CD4-positive, CD25-positive, alpha-beta regulatory T cell (primary cell): Measurements from ENCODE around the gene SMC3. TPM values are rescaled to one million over a fixed set of nuclear protein-coding genes. Genes with fewer than 3 reads are reported as not detected.
A peak's percentile ranks its signal among the peaks of the same experiment; 100 is the strongest.

Experiments
- ATAC-seq, 2 donors: fragments of 150-1000 bp; cut with Tn5 transposase; one replicate each; pipeline ENCODE4 v1.10.0; 2021; ENCODE audit warnings: low read depth in 2 of 2, moderate number of reproducible peaks in 2 of 2, moderate library complexity in 1 of 2
- DNase-seq, 3 donors: peaks; one replicate each; pipeline versions ENCODE4 v3.0.0 to v3.0.0-alpha.2; 2012 to 2022; ENCODE audit warnings: mixed read lengths in 1 of 3
- H3K27ac ChIP-seq: one replicate; pipeline ENCODE4 v1.7.0; 2013; ENCODE audit warnings: mild to moderate bottlenecking, low read length; ENCODE audit not compliant: insufficient read depth, poor library complexity, severe bottlenecking
- H3K27me3 ChIP-seq: one replicate; pipeline ENCODE4 v1.7.0; 2013; ENCODE audit warnings: low read length; ENCODE audit not compliant: control insufficient read depth, insufficient read depth
- H3K36me3 ChIP-seq: one replicate; pipeline ENCODE4 v1.7.0; 2013; ENCODE audit warnings: mild to moderate bottlenecking, low read length, moderate library complexity; ENCODE audit not compliant: control insufficient read depth, insufficient read depth
- H3K4me1 ChIP-seq: 2 replicates; pipeline ENCODE4 v1.7.0; 2013; ENCODE audit warnings: mild to moderate bottlenecking, low read length; ENCODE audit not compliant: insufficient read depth, control insufficient read depth, poor library complexity, severe bottlenecking
- H3K4me3 ChIP-seq: one replicate; pipeline ENCODE4 v1.7.0; 2013; ENCODE audit warnings: low read depth, mild to moderate bottlenecking, low read length, moderate library complexity
- H3K9me3 ChIP-seq, 2 experiments: 1 replicate in 1 of 2; 2 replicates in 1 of 2; pipeline ENCODE4 v1.7.0; 2013; ENCODE audit warnings: low read length in 2 of 2, mild to moderate bottlenecking in 1 of 2, moderate library complexity in 1 of 2; ENCODE audit not compliant: control insufficient read depth in 2 of 2
- H3K27ac Mint-ChIP-seq, 3 donors: one replicate each; pipeline ENCODE4 v1.8.0; 2020 to 2022; ENCODE audit warnings: mild to moderate bottlenecking in 3 of 3, mixed read lengths in 3 of 3, moderate library complexity in 2 of 3
- H3K27me3 Mint-ChIP-seq: one replicate; pipeline ENCODE4 v1.8.0; 2022; ENCODE audit warnings: mild to moderate bottlenecking, mixed read lengths
- H3K36me3 Mint-ChIP-seq: one replicate; pipeline ENCODE4 v1.8.0; 2020; ENCODE audit warnings: mixed read lengths
- H3K4me1 Mint-ChIP-seq, 4 donors: one replicate each; pipeline ENCODE4 v1.8.0; 2020 to 2022; ENCODE audit warnings: mixed read lengths in 4 of 4, mild to moderate bottlenecking in 1 of 4
- H3K4me3 Mint-ChIP-seq, 4 donors: one replicate each; pipeline ENCODE4 v1.8.0; 2020 to 2022; ENCODE audit warnings: mild to moderate bottlenecking in 4 of 4, mixed read lengths in 4 of 4, moderate library complexity in 3 of 4
- H3K9me3 Mint-ChIP-seq, 7 donors: one replicate each; pipeline ENCODE4 v1.8.0; 2020 to 2022; ENCODE audit warnings: mixed read lengths in 7 of 7, mild to moderate bottlenecking in 3 of 7, moderate library complexity in 2 of 7
- polyA plus RNA-seq, 4 donors: library from polyadenylated mRNA; unstranded; fragments of 300-500 nt; fragmentation: Illumina TruSeq; gene quantifications; one replicate each; pipeline ENCODE4 v1.2.3, GENCODE V29; 2021
- total RNA-seq: library from RNA; stranded (reverse); gene quantifications from one replicate; pipeline ENCODE4 v1.2.3, GENCODE V29; 2022

The SMC3 gene
- total and polyA plus RNA-seq, 5 donors from 2014 or later = 47.7 to 68.9 (median 65.6) TPM

DNA sequence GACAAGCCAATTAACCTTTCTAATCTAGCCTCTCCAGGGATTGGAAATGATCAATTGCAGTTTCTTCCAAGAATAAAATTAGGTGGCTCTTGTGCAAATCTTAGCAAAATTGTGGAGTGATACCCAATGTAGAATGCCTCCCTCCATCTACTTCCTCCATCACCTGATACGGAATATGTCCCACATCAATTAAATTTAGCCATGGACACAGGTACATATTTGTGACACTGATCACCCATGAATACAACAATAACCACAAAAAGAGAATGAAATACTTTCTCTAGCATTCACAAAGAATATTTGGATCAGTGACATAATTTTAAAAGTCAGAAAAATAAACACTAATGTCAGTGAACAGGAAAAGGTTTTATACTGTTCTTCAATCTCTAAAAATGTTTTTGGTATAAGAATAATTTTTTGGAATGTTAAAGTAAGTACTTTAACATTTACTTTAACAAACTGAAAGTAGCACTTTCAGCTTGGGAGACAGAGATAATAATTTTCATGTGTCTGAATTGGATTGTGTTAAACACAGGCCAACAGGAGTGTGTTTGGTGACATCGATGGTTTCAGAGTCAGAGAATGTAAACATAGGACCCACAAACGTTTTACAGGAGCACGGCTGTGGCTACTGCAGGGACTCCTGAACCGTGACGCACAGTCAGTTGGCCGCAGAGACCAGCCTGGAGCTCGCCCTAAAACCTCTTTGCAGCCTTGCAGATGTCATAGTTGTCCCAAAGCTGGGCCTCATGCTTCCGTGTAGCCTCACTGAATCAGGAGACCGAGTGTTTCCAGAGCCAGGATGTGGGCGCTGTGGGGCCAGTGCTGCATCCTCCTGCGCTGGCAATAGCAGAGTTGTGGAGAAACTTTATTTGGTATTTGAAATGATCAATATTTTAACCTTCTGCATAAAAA, 83.8 kb downstream of the SMC3 start:
- no peaks in the 10 kb centered on the region for H3K36me3 Mint-ChIP-seq
- no peak overlapping the region for H3K27ac Mint-ChIP-seq
- H3K4me3 ChIP-seq = no peak overlapping the region
- peak in 1 of 3 donors; percentile 31 for DNase-seq
- H3K27ac ChIP-seq = no peak overlapping the region
- no peaks in the 10 kb centered on the region for H3K36me3 ChIP-seq
- peaks cover 73% of the 10 kb centered on the region for H3K27me3 Mint-ChIP-seq
- no peak overlapping the region for H3K4me3 Mint-ChIP-seq
- H3K4me1 Mint-ChIP-seq = peaks cover 0 to 5% (median 0%) of the 10 kb centered on the region in 4 donors
- H3K9me3 ChIP-seq = no peaks in the 10 kb centered on the region
- H3K4me1 ChIP-seq = no peaks in the 10 kb centered on the region
- no peak for ATAC-seq
- peaks cover 59% of the 10 kb centered on the region for H3K27me3 ChIP-seq
- H3K9me3 Mint-ChIP-seq = peaks cover 0 to 1% (median 0%) of the 10 kb centered on the region in 7 donors

DNA sequence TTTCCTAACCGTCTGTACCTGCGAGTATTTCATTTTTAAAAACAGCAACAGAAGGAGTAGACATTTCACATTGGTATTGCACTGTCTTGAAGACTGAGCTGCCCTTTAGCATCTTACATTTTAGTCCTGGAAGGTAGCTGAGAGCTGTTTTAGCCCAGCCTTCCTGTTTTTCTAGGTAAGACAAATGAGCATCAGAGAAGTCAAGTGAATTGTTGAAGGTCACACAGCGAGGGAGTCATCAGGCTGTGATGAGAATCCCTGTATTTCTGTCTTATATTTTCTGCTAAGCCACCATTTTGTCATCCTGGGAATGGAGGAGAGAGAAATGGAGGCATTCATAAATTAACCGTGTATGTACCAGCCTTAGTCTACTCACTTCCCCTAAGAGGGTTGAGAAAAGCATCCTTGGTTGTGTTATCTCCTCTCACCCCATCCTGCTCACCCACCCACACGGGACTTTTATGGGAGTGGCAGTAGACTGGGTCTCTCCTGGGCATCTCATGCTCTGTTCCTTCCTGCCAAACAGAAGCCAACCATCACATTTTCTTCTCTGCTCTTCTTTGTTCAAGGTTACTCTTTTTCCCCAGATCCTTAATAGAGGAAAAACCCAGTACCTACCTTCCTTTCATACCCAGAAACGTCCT, 85.1 kb downstream of the SMC3 start:
- Histone ChIP-seq H3K27ac (no peak overlapping the region), H3K36me3 (no peaks in the 10 kb centered on the region), H3K27me3 (peaks cover 50% of the 10 kb centered on the region), H3K9me3 (no peaks in the 10 kb centered on the region), H3K4me3 (no peak overlapping the region), H3K4me1 (no peaks in the 10 kb centered on the region)
- Mint-ChIP-seq H3K4me1 (peaks cover 0 to 5% (median 0%) of the 10 kb centered on the region in 4 donors), H3K27ac (no peak overlapping the region), H3K27me3 (peaks cover 68% of the 10 kb centered on the region), H3K4me3 (peak overlapping the region in 1 of 4 donors; percentile 57), H3K9me3 (peaks cover 0 to 1% (median 0%) of the 10 kb centered on the region in 7 donors), H3K36me3 (no peaks in the 10 kb centered on the region)
- DNase-seq = no peak
- ATAC-seq = no peak

Other genes with a start within 250 kb of the SMC3 start
- 142 TPM for gene DUSP5, start 69.8 kb upstream of the SMC3 start, total RNA-seq
- 1 to 10 TPM; 1.3 to 5.1 (median 2.3) TPM for gene DUSP5, start 69.8 kb upstream of the SMC3 start, polyA plus RNA-seq
- 0.72 TPM for gene RBM20, start 76.6 kb downstream of the SMC3 start, total RNA-seq
- gene RBM20, start 76.6 kb downstream of the SMC3 start, polyA plus RNA-seq = under 1 TPM in 1 of 4 donors, not detected in 3; 0.15 TPM